A549 (cell line): ENCODE measurements around the gene CPSF2. TPM values are rescaled to one million over a fixed set of nuclear protein-coding genes. Genes with fewer than 3 reads are reported as not detected.
A peak's percentile ranks its signal among the peaks of the same experiment; 100 is the strongest.

Experiments
- ATOH8 ChIP-seq: fragments of 250-450 bp; sonication (Bioruptor Pico); IDR thresholded peaks from 2 replicates; pipeline ENCODE4 v1.5.0; 2020; ENCODE audit warnings: low read depth, mild to moderate bottlenecking, moderate library complexity
- CBX2 ChIP-seq: fragments of 200-600 bp; sonication (generic); IDR thresholded peaks from 2 replicates; pipeline ENCODE4 v1.6.1; 2016; ENCODE audit warnings: low read depth, mild to moderate bottlenecking, borderline replicate concordance
- CBX8 ChIP-seq: fragments of 200-600 bp; sonication (generic); IDR thresholded peaks from 2 replicates; pipeline ENCODE4 v1.6.1; 2016
- CEBPB ChIP-seq, 2 experiments: fragments of >200 bp in 1 of 2; sonication (Bioruptor Twin) in 1 of 2; formaldehyde crosslinking in 1 of 2; IDR thresholded peaks; 2 replicates each; pipeline ENCODE4 v1.6.1; 2012 to 2016
- CHD2 ChIP-seq: fragments of 150-350 bp; IDR thresholded peaks from 2 replicates; pipeline ENCODE4 v1.6.1; 2014; ENCODE audit warnings: low read length; ENCODE audit not compliant: partially characterized antibody
- CHD4 ChIP-seq: fragments of 200-600 bp; sonication (generic); IDR thresholded peaks from 2 replicates; pipeline ENCODE4 v1.6.1; 2016; ENCODE audit warnings: antibody characterized with exemption, mild to moderate bottlenecking, borderline replicate concordance
- CTCF ChIP-seq: fragments of >200 bp; sonication (Bioruptor Twin); formaldehyde crosslinking; IDR thresholded peaks from 3 replicates; pipeline ENCODE4 v1.5.1; 2016
- ELK1 ChIP-seq: fragments of 150-350 bp; IDR thresholded peaks from 2 replicates; pipeline ENCODE4 v1.6.1; 2014; ENCODE audit warnings: low read depth, mild to moderate bottlenecking, low read length
- ESRRA ChIP-seq: fragments of 150-350 bp; IDR thresholded peaks from 2 replicates; pipeline ENCODE4 v1.6.1; 2014; ENCODE audit warnings: mild to moderate bottlenecking, low read length, borderline replicate concordance
- FOSL2 ChIP-seq, 2 experiments: fragments of 450-650 bp in 1 of 2; fragments of >200 bp in 1 of 2; sonication (Bioruptor Twin) in 1 of 2; formaldehyde crosslinking; IDR thresholded peaks; 2 replicates each; pipeline versions ENCODE4 v1.5.0 to v1.6.1; 2016 to 2020; ENCODE audit warnings: mild to moderate bottlenecking in 1 of 2, moderate library complexity in 1 of 2
- FOXS1 ChIP-seq: fragments of 250-450 bp; sonication (Bioruptor Pico); IDR thresholded peaks from 2 replicates; pipeline ENCODE4 v1.5.0; 2020; ENCODE audit warnings: mild to moderate bottlenecking, moderate library complexity
- GATA3 ChIP-seq: IDR thresholded peaks from 2 replicates; pipeline ENCODE4 v1.6.1; 2012; ENCODE audit warnings: borderline replicate concordance
- HMGXB4 ChIP-seq: fragments of 250-450 bp; sonication (Bioruptor Pico); IDR thresholded peaks from 2 replicates; pipeline ENCODE4 v1.5.0; 2021; ENCODE audit warnings: mild to moderate bottlenecking, moderate library complexity, borderline replicate concordance
- HOXA7 ChIP-seq: fragments of 250-450 bp; sonication (Bioruptor Pico); IDR thresholded peaks from 2 replicates; pipeline ENCODE4 v1.5.0; 2020; ENCODE audit warnings: mild to moderate bottlenecking, moderate library complexity
- HOXB13 ChIP-seq: fragments of 250-450 bp; sonication (Bioruptor Pico); IDR thresholded peaks from 2 replicates; pipeline ENCODE4 v1.5.0; 2020; ENCODE audit warnings: low read depth, mild to moderate bottlenecking, moderate library complexity
- JUN ChIP-seq, 2 experiments: fragments of >200 bp; sonication (Bioruptor Twin); formaldehyde crosslinking; IDR thresholded peaks; 2 replicates in 1 of 2; 3 replicates in 1 of 2; pipeline ENCODE4 v1.6.1; 2016 to 2017
- JUNB ChIP-seq: fragments of >200 bp; sonication (Bioruptor Twin); formaldehyde crosslinking; IDR thresholded peaks from 2 replicates; pipeline ENCODE4 v1.6.1; 2016
- KDM1A ChIP-seq: fragments of 200-600 bp; sonication (generic); IDR thresholded peaks from 2 replicates; pipeline ENCODE4 v1.6.1; 2016; ENCODE audit warnings: low read depth, mild to moderate bottlenecking
- MAZ ChIP-seq: fragments of 150-350 bp; IDR thresholded peaks from 2 replicates; pipeline ENCODE4 v1.6.1; 2014; ENCODE audit warnings: antibody characterized with exemption, low read depth, low read length, borderline replicate concordance
- NR3C1 ChIP-seq: fragments of >200 bp; sonication (Bioruptor Twin); formaldehyde crosslinking; IDR thresholded peaks from 3 replicates; pipeline ENCODE4 v1.6.1; 2017
- PHF8 ChIP-seq: fragments of 200-600 bp; sonication (generic); IDR thresholded peaks from 2 replicates; pipeline ENCODE4 v1.6.1; 2016; ENCODE audit warnings: low read depth, mild to moderate bottlenecking, antibody characterized with exemption, moderate library complexity, borderline replicate concordance
- POLR2A ChIP-seq: IDR thresholded peaks from 2 replicates; pipeline ENCODE4 v1.6.1; 2012; ENCODE audit warnings: mild to moderate bottlenecking, low read length
- RAD21 ChIP-seq, 2 experiments: fragments of >200 bp in 1 of 2; sonication (Bioruptor Twin) in 1 of 2; formaldehyde crosslinking in 1 of 2; IDR thresholded peaks in 1 of 2; conservative IDR thresholded peaks in 1 of 2; 2 replicates in 1 of 2; 3 replicates in 1 of 2; pipeline ENCODE4 v1.6.1; 2012 to 2018; ENCODE audit warnings: inconsistent platforms in 1 of 2
- RFX5 ChIP-seq: fragments of 450-650 bp; IDR thresholded peaks from 2 replicates; pipeline ENCODE4 v1.7.1; 2014; ENCODE audit warnings: antibody characterized with exemption, mild to moderate bottlenecking, moderate library complexity
- SMC3 ChIP-seq: fragments of >200 bp; sonication (Bioruptor Twin); formaldehyde crosslinking; IDR thresholded peaks from 3 replicates; pipeline ENCODE4 v1.6.1; 2018; ENCODE audit warnings: inconsistent platforms
- TFCP2L1 ChIP-seq: fragments of 250-450 bp; sonication (Bioruptor Pico); IDR thresholded peaks from 2 replicates; pipeline ENCODE4 v1.5.0; 2021; ENCODE audit warnings: mild to moderate bottlenecking
- ZNF302 ChIP-seq: fragments of 250-450 bp; sonication (Bioruptor Pico); IDR thresholded peaks from 2 replicates; pipeline ENCODE4 v1.9.0; 2021; ENCODE audit warnings: inconsistent platforms, mild to moderate bottlenecking, moderate library complexity
- ZSCAN20 ChIP-seq: fragments of 250-450 bp; sonication (Bioruptor Pico); IDR thresholded peaks from 2 replicates; pipeline ENCODE4 v1.8.0; 2022; ENCODE audit warnings: mild to moderate bottlenecking, moderate library complexity
- polyA plus RNA-seq, 4 experiments: library from polyadenylated mRNA; depleted of rRNA in 3 of 4; stranded (reverse); fragments of >200 nt; fragmentation: RNase III in 1 of 4; extraction: RNeasy Plus Mini Kit Qiagen cat#74134 plus additional on column Dnase treatment in 1 of 4; gene quantifications; 2 replicates in 3 of 4; 3 replicates in 1 of 4; pipeline ENCODE4 v1.2.3, GENCODE V29; 2011 to 2017
- TF ChIP-seq, protein P1 (sequence below): IDR thresholded peaks from 2 replicates; pipeline ENCODE4 v1.6.1; 2012
- TF ChIP-seq, protein P2 (sequence below): fragments of 450-650 bp; IDR thresholded peaks from 2 replicates; pipeline ENCODE4 v1.6.1; 2014; ENCODE audit warnings: antibody characterized with exemption
- TF ChIP-seq, protein P3 (sequence below): IDR thresholded peaks from 2 replicates; pipeline ENCODE4 v1.6.1; 2012; ENCODE audit warnings: low read depth, borderline replicate concordance
- TF ChIP-seq, protein P4 (sequence below): fragments of >200 bp; sonication (Bioruptor Twin); formaldehyde crosslinking; IDR thresholded peaks from 3 replicates; pipeline ENCODE4 v1.6.1; 2016

The CPSF2 gene
- polyA plus RNA-seq, 2 of the 4 experiments (the other 2 are of a cell fraction) = 57.3 to 75.3 TPM

DNA sequence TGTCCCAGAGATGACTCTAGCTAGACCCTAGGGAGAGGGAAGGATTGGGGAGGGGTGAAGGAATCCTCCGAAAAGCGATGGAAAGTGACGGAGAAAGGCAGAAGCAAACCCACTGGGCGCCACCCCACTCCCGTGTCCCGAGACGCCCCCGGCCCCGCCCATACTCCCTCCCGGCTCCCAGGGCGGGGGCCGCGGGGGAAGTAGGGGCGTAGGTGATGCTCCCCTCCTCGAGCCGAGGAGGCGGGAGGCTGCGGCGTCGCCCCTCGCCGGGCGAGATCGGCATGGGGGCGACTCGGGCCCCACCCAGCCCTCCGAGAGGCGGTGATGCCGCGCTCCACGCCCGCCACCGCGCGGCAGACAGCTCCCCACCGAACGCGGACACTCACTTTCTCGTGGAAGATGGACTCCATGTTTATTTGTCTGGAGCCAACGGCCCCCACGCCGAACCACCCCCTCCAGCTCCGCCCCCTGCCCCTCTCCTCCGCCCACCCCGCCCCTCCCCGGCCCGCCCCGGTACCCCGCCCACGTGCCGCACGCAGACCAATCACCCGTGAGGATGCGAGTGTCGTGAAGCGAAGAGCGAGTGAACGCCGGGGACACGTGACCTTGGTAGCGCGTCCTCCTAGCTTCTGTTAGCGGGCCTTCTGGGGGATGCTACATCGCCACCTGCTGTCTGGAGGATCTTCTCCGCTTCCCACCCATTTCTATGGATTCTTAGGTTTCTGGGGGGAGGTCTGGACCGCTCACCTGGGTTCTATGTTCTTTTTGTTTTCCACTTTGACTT, 15.4 kb upstream of the CPSF2 start, which contains the start of gene ATXN3 (continued):
- TF ChIP-seq CEBPB (IDR thresholded peaks at IDR 0.05) (no peak), RFX5 (no peak), NR3C1 (no peak), SMC3 (no peak), ZNF302 (CRISPR knock-in tag) (no peak), ELK1 (no peak), CHD4 (no peak), CBX2 (no peak), ESRRA (no peak), CHD2 (no peak), FOXS1 (CRISPR knock-in tag) (no peak), HOXB13 (no peak), ATOH8 (CRISPR knock-in tag) (no peak), CBX8 (no peak), HOXA7 (CRISPR knock-in tag) (no peak), KDM1A (no peak), JUNB (no peak), GATA3 (no peak), ZSCAN20 (no peak), POLR2A (peak; percentile 36), HMGXB4 (CRISPR knock-in tag) (no peak), MAZ (peak; percentile 64; the same call in 1 of the 2 replicates), PHF8 (peak; percentile 84), TFCP2L1 (CRISPR knock-in tag) (no peak; the same call in 1 of the 2 replicates), FOSL2 (IDR thresholded peaks at IDR 0.05) (no peak), FOSL2 (CRISPR knock-in tag; IDR thresholded peaks at IDR 0.05) (no peak), CTCF (peak; percentile 74), RAD21 (conservative IDR thresholded peaks at IDR 0.05 in 1 of 2, IDR thresholded peaks at IDR 0.05 in 1 of 2) (0 out of 5 replicates have a peak, but pooled peaks of 1 of the 2 experiments have one; percentile 28), JUN (IDR thresholded peaks at IDR 0.05) (peak; percentile 40 to 87; a peak in 3 of 5 replicates)
- TF ChIP-seq, protein P1, sequence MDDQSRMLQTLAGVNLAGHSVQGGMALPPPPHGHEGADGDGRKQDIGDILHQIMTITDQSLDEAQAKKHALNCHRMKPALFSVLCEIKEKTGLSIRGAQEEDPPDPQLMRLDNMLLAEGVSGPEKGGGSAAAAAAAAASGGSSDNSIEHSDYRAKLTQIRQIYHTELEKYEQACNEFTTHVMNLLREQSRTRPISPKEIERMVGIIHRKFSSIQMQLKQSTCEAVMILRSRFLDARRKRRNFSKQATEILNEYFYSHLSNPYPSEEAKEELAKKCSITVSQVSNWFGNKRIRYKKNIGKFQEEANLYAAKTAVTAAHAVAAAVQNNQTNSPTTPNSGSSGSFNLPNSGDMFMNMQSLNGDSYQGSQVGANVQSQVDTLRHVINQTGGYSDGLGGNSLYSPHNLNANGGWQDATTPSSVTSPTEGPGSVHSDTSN = no peak
- TF ChIP-seq, protein P2, sequence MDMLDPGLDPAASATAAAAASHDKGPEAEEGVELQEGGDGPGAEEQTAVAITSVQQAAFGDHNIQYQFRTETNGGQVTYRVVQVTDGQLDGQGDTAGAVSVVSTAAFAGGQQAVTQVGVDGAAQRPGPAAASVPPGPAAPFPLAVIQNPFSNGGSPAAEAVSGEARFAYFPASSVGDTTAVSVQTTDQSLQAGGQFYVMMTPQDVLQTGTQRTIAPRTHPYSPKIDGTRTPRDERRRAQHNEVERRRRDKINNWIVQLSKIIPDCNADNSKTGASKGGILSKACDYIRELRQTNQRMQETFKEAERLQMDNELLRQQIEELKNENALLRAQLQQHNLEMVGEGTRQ = peak; percentile 98
- TF ChIP-seq, protein P3, sequence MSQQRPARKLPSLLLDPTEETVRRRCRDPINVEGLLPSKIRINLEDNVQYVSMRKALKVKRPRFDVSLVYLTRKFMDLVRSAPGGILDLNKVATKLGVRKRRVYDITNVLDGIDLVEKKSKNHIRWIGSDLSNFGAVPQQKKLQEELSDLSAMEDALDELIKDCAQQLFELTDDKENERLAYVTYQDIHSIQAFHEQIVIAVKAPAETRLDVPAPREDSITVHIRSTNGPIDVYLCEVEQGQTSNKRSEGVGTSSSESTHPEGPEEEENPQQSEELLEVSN = no peak
- TF ChIP-seq, protein P4, sequence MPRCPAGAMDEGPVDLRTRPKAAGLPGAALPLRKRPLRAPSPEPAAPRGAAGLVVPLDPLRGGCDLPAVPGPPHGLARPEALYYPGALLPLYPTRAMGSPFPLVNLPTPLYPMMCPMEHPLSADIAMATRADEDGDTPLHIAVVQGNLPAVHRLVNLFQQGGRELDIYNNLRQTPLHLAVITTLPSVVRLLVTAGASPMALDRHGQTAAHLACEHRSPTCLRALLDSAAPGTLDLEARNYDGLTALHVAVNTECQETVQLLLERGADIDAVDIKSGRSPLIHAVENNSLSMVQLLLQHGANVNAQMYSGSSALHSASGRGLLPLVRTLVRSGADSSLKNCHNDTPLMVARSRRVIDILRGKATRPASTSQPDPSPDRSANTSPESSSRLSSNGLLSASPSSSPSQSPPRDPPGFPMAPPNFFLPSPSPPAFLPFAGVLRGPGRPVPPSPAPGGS = peak; percentile 82
